Upper lobe of left lung (tissue), 4 donors: ENCODE results near the gene KLHL10.

ENCODE experiments used
- POLR2A ChIP-seq, 4 donors: fragments of 450-650 bp; IDR thresholded peaks; one replicate each; pipeline ENCODE4 v1.5.1; 2016 to 2017; ENCODE audit warnings: antibody characterized with exemption in 4 of 4, mild to moderate bottlenecking in 2 of 4
- POLR2AphosphoS5 ChIP-seq, 2 donors: sonication (generic); formaldehyde crosslinking; IDR thresholded peaks; one replicate each; pipeline ENCODE4 v1.5.1; 2017; ENCODE audit warnings: antibody characterized with exemption in 2 of 2

GRCh38 chr17:41864498-41864835 lies 26.8 kb downstream of the KLHL10 start:
- no peak for TF ChIP-seq POLR2AphosphoS5 (IDR thresholded peaks at IDR 0.05)
- TF ChIP-seq POLR2A (IDR thresholded peaks at IDR 0.05) = no peak
